ENCODE results near the gene BAZ2B. TPM values are rescaled to one million over a fixed set of nuclear protein-coding genes. Genes with fewer than 3 reads are reported as not detected.

Gene BAZ2B
- total and polyA plus RNA-seq, 2 donors (not counting 3 experiments of a cell fraction or from before 2014, with no cell fraction given) = 22.1 to 73.8 TPM

- Histone ChIP-seq H3K4me2 (ENCODE audit: insufficient read depth, low read length) (no peak overlapping the region), H2AFZ (ENCODE audit: low read depth, low read length) (no peak overlapping the region), H3K9ac (replicated peaks; ENCODE audit: extremely low read depth, insufficient read depth, low read length) (no peak overlapping the region), H4K20me1 (replicated peaks; ENCODE audit: control insufficient read depth, extremely low read depth, insufficient read depth, low read length) (no peaks in the 10 kb centered on the region), H3K4me1 (ENCODE audit: control insufficient read depth, extremely low read depth, insufficient read depth, low read length) (peaks cover 4% of the 10 kb centered on the region), H3K9me1 (replicated peaks; ENCODE audit: control insufficient read depth, extremely low read depth, insufficient read depth, low read length) (no peaks in the 10 kb centered on the region), H3K4me3 (replicated peaks in 1 of 3; ENCODE audit: insufficient read depth in 1 of 3, low read depth in 1 of 3, low read length in 3 of 3) (no peak overlapping the region), H3K27ac (ENCODE audit: insufficient read depth, low read depth, low read length) (no peak overlapping the region), H3K79me2 (ENCODE audit: control insufficient read depth, insufficient read depth, low read length) (no peaks in the 10 kb centered on the region), H3K27me3 (ENCODE audit: control insufficient read depth in 2 of 2, insufficient read depth in 2 of 2, low read length in 2 of 2) (no peaks in the 10 kb centered on the region), H3K9me3 (replicated peaks; ENCODE audit: control insufficient read depth, insufficient read depth, low read length) (no peaks in the 10 kb centered on the region), H3K36me3 (ENCODE audit: control insufficient read depth in 2 of 2, extremely low read depth in 1 of 2, insufficient read depth in 2 of 2, low read length in 2 of 2) (no peaks in the 10 kb centered on the region)
- ChIA-PET CTCF (interaction anchor here (1.9 kb wide), 1 partner anchor 154 kb away, joined by 6 read pairs; the partner anchor contains the start of gene MARCHF7), POLR2A (interaction anchor here (0.6 kb wide), 1 partner anchor 57 kb away, joined by 3 read pairs; no protein-coding TSS in a partner anchor)
- BruUV-seq (replicated peaks) = no TSS peak
- FAIRE-seq = no peak
- no peak for DNase-seq (ENCODE audit: low read depth, low spot score)
- intact Hi-C loops (cut with micrococcal nuclease) (no loop called here), dilution Hi-C loops (cut with MboI; ENCODE audit: extremely low pct_ligation_motif_present, low sequenced_read_pairs) (no loop called here)
- TF ChIP-seq FOS (IDR thresholded peaks at IDR 0.05; ENCODE audit: borderline replicate concordance, insufficient read depth, low read length) (no peak), POLR2A (IDR thresholded peaks at IDR 0.05; ENCODE audit: low read depth, low read length) (no peak), MYC (IDR thresholded peaks at IDR 0.05; ENCODE audit: low read depth, low read length) (no peak), JUN (IDR thresholded peaks at IDR 0.05; ENCODE audit: borderline replicate concordance, insufficient read depth, insufficient read length, low read depth) (no peak), GATA2 (IDR thresholded peaks at IDR 0.05; ENCODE audit: insufficient read depth, insufficient read length, low read depth, low read length) (no peak), CTCF (IDR thresholded peaks at IDR 0.05; ENCODE audit: extremely low read depth in 1 of 2, insufficient read depth in 1 of 2, low read depth in 1 of 2, low read length in 2 of 2) (no peak)
Observed at GRCh38 chr2:159558479-159558878, 57.9 kb downstream of the BAZ2B start.

Data from endothelial cell of umbilical vein (primary cell).